Measurements from ENCODE around the gene PSMB3.
A peak's percentile ranks its signal among the peaks of the same experiment; 100 is the strongest.

The PSMB3 gene

DNA sequence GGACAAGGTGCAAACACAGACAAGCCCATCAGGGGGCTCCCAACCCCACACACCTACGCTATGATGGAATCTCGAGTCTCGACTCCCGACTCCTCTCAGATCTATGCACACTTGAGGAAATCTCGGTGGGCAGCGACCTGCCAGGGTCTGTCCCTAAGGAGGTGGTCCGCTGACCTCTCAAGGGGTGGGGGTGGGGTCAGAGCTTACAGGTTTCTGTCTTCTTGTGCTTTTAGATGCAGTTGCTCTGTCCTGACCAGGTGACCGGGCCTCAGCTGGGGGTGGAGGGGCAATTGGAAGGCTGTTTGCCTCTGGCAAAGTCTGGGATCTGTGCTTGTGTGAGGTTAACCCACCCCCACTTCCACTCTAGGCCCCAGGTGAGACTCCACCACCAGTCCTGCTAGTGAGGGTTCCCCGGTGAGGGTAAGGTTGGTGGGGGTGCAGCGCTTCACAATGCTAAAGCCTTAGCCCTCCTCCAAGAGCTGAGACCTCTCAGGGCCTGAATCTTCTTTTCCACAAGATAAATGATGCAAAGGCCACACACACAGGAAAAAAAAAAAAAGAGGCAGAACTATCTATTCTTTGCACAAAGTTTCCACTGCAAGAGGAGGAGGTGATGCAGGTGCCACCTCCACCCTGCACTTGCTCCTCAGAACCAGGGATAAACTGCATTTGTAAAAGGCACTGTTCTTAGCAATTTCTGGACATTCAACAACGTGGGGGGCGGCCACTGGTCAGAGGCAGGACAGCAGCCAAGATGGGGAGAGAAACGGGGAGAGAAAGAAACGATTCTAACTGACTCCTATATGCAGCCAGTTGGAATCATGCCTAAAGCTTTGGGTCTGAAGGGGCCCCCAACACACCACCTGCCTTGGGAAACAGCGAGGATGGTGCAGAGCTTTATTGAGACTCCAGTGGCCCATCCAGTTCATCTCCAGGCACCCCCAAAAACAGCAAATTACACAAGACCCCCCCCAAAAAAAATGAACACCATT is 18.3 kb upstream of the PSMB3 start:
- DNase-seq (ENCODE audit: low spot score): peak; percentile 35

DNA sequence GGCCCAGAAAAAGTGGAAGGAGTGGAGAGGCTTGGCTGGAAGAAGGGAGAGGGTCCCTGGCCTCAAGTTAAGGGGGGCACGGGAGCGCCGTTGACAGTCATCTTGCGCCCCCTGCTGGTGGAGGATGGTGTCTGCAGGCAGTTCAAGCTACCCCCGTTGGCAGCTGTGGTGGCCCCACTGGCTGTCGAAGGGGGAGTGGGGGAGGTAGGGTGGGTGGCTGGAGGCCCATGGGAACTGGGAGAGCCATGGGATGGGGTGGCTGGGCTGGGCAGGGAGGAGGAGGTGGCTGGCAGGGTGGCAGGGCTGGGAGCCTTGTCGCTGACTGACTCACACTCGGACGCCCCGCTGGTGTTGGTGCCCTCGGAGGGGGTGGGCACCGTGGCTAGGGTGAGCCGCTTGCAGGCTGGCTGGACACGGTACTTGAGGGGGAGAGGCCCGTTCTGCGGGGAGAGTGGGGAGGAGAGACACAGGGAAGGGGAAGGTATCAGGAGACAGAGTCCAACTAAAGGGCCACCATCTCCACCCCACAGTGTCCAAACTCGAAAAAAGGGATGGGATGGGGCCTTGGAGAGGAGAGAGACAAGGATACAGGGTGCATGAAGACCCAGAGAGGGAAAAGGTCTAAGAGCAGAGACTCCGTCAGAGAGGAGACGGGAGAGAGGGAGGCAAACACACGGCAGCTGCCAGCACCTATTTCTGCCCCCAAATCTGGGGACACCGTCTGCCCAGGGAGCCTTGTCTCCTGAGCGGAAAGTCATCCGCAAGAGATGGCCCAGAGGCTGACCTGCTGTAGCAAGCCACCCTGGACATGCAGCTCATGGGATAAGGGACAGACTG is 17.2 kb upstream of the PSMB3 start:
- DNase-seq (ENCODE audit: low spot score): peak; percentile 65

DNA sequence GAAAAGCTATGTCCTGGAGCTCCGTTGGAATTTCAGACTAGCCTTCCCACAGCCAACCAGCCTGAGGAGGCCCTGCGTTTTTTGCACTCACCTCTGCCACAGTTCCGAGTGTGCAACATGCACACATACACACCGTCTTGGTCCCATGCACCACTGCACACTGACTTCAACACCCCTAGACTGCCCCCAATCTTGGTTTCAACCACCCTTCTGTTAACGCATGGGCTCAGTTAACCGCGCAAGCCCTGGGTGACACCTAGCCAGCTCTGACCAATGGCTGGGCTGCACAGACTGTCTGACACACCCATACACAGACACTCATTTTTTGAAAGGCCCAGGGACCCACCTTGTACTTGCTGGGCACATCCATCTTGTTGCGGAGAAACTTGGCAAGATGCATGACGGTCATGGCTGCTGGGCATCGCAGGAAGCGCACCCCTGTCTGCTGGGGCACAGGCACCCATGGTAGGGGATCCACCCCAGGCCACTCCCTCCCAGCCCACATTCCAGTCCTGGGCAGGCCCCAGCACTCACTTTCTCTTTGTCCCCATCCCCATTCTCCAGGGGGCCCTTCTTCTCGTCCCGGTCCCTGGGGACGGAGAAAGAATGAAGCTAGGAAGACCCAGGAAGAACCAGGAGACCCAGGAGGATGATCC is 14.4 kb upstream of the PSMB3 start:
- DNase-seq (ENCODE audit: low spot score): no peak

DNA sequence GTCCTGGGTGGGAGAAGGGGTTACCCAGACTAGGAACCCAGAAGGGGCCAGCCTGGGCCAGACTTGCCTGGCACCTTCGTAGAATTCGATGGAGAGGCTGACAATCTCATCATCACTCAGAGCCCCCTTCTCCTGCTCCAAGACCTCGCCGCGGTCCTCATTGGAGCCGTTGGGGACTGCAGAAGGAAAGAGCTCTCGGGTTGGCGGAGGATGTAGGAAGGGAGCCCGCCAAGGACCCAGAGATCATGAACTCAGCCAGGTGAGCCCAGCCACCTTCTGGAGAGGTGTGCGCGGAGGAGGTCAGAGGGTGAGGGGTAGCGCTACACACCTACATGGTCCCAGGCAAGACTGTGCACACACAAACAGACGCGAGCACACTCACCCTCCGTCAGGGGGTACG is 13.9 kb upstream of the PSMB3 start:
- DNase-seq (ENCODE audit: low spot score): no peak

DNA sequence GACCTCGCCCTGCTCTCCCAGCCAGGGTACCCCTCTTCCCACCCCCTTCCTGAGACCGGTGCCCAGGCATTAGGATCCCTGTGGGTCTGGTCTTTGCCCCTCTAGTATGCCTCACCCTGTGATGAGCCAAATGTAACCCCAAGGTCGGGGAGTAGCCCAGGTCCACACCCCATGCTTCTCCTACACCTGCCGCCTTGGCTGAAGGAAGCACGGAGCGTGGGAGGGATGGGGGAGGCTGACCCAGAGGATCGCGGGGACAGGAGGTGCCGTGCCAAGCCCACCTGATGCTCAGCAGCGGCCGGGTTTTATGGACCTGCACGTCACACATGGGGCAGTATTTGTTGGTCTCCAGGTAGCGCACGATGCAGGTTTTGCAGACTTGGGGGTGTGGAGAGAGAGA is 13.2 kb upstream of the PSMB3 start:
- DNase-seq (ENCODE audit: low spot score): no peak

DNA sequence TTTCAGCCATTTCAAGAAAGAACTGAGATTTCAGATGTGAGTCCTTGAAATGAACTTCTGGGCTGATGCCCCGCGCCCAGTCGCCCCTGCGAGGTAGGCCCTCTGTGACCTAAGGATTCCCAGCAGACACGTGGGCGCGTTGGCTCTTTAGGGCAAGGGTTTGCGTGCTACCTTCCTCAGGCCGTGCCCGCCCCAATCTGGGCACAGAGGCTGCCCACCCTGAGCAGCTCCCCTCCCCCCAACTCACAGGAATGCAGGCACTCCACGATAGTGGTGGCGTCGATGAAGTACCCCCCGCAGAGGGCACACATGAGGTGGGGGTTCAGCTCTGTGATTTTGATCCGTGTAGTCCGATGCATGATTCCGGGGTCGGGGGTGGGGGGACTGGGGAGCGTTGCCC is 12.5 kb upstream of the PSMB3 start:
- no peak for DNase-seq (ENCODE audit: low spot score)

DNA sequence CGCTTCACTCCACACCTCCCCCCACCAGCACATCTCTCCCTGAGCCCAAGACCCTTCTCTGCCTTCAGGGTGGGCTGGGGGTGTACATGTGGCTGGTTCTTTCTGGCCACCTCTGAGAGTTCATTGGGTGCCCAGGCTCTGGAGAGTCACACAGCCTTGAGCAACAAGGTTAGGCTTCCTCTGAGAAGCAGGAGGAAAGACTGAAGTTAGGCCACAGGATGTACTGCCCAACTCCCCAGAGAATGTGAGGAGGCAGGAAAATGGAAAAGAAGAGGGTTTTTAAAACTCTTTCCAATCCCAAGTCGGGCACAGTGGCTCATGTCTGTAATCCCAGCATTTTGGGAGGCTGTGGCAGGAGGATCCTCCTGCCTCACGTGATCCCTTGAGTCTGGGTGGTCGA is 11.7 kb upstream of the PSMB3 start:
- DNase-seq (ENCODE audit: low spot score): no peak

DNA sequence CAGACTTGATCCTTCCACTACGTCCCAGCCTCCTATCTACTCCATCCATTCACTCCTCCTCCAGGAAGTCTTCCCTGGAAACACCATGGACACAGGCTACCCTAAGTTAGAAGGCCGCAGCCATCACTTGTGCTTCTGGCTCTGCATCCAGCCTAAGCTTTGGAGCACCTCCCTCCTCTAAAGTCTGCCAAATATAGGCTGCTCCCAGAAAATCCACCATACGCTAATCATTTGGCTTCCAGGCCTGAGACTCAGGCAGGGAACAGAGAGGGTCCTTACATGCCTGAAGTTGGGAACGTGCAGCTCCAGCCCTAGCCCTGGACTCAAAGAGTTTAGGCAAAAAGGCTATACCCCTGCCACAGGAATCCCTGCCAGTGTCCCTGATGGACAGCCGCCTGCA is 11.1 kb upstream of the PSMB3 start:
- no peak for DNase-seq (ENCODE audit: low spot score)

DNA sequence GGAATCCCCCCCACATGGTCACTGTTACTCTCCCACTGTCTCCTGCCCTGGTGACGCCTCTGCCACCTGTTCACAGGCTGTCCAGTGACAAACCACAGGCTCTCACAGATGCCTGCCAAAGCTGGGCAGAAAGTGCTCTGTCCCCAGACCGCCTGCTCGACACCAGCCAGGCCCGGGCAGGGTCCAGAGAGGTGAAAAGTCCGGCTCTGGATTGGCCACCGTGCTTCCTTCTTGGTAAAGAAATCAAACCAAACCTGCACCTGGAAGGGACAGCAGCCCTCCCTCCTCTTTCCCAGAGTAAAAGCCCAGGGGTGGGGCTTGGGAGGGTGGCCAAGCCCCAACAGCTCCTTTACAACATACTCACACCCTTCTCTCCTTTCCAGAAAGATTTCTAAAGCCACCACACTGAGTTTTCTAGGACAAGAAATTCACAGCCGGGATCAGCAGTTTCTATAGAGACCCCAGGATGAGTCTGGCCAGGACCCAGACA is 10.6 kb upstream of the PSMB3 start:
- no peak for DNase-seq (ENCODE audit: low spot score)

DNA sequence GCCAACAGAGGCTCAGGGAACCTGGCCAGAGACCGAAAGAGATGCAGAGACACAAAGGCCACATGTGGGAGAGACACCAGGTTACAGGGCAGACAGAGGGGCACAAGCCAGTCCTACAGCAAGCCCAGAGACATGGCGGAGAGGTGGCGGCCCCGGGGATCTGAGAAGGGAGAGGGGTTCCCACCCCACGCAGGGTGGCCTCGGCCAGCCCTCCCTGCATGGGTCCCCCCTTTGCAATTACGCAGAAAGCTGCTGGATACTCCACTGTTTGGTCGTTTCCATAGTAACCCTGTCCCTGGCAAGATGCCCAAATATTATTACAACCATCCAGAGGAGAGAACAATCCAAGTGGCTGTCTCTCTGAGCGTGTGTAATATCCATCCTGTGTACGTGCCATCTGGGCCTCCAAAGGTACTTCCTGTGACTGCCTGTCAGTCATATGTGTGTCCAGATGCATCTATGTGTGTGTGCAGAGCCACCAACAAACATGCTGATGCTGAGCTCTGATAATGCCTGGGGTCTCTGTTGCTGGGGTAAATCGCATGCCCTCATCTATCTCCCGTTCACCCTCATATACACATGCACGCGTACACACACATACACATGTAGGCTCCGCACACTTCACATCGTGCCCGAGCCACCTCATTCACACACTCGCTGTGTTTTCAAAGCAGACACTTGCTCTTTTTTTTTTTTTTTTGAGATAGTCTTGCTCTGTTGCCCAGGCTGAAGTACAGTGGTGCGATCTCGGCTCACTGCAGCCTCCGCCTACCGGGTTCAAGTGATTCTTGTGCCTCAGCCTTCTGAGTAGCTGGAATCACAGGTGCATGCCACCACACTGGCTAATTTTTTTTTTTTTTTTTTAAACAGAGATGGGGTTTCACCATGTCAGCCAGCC is 9.9 kb upstream of the PSMB3 start:
- no peak for DNase-seq (ENCODE audit: low spot score)

DNA sequence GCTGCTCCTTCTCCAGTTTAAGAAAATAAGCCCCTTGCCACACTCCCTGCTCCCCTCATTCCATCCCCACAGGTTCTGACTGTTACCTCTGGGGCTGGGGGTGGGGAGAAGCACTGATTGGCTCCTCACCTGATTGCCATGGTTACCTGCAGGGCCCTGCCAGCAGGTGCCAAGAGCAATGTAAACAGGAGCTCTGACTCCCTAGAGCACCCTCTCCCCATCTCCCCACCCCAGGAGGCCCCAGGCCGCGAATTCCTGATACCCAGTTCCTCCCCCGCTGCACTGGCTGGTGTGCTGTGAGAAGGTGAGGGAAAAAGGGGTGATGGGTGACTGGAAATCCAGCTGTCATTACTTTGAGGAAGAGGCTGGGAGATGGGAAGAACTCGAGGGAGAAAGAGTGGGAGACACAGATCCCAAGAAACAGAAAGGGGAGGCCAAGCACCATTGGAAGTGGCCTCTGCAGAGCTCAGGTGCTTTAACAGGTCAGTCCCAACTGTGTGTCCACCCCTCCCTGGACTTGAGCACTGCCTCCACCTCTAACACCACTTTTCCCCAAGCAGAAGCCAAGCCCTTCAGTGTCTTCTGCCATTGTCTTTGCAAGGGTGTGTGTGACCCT is 8.9 kb upstream of the PSMB3 start:
- DNase-seq (ENCODE audit: low spot score): no peak

DNA sequence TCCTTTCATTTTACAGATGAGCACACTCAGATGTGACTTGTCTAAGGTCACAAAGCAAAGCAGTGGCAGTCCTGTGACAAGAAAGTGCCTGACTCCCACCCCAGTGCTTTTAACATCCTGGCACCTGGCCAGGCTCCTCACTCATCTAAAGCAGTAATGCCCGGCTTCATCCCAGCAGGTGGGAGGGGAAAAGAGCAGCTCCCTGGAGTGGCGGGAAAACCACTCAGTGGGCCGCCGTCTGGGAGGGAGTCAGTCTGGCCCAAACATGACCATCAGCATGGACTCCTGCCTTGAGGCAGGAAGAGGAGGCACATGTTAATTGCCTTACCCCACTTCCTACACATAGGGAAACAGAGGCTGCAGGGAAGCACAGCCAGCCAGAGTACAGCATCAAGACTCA is 7.0 kb upstream of the PSMB3 start:
- DNase-seq (ENCODE audit: low spot score): no peak

DNA sequence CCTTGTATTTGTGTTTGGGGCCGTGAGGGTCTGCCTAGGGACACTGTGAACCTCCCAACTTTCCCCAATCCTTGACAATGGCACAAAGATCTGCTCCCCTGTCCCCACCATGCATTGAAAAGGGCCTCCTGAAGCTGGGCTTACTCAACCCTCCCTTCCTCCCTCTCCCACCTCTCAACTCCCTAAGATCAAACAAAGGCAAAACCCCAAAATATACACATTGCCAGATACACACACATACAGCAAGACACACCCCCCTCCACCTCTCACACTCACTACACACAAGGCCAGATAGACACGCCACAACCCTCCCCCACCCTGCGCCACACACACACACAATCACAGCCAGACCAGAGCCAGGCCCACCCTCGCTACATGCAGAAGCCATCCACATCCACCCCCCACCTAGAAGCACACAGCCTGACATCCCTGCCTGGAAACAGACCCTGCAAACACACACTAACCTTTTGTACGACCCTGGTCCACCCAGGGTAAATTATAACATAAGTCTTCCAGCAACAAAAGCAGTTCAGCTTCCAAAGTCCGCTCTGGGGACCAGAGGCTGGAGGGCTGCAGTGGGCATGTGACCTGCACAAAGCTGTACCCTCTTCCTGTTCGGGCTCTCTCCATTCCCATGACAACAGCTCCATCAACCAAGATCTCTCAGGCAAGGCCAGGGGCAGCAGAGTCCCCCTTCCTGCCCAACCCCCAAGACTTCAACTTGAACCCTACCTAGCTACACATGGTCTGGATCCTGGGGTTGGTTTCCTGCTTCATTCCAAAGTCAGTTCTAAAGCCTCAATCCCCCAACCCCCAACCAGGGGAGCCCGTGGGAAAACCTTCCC is 6.3 kb upstream of the PSMB3 start:
- DNase-seq (ENCODE audit: low spot score): no peak

DNA sequence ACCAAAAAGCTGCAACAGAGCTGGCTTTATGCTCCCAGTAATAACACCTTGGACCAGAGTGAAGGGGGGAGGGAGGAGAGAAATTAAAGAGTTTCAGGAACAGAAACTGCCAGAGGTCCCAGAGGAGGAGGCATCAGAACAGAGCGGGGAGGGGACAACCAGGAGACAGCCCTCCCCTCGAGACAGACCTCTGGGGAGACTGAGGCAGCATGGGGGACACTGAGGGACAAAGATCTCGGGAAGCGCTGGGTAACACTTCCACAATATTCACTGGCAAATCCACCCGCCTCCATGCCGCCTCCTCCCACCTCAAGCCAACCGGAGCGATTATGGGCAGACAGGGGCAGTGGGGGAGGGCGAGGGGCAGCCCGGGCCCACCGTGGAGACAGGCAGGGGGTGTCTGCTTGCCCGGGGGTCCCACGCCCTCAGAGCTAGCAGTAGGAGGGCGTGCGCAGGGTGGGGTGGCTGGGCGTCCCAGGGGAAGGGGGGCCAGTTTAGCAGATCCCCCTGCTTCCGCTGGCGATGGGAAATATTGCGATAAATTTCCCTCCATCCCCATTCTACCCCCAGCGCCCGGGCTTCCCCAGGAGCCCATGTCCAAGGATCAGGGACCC is 5.6 kb upstream of the PSMB3 start:
- no peak for DNase-seq (ENCODE audit: low spot score)

DNA sequence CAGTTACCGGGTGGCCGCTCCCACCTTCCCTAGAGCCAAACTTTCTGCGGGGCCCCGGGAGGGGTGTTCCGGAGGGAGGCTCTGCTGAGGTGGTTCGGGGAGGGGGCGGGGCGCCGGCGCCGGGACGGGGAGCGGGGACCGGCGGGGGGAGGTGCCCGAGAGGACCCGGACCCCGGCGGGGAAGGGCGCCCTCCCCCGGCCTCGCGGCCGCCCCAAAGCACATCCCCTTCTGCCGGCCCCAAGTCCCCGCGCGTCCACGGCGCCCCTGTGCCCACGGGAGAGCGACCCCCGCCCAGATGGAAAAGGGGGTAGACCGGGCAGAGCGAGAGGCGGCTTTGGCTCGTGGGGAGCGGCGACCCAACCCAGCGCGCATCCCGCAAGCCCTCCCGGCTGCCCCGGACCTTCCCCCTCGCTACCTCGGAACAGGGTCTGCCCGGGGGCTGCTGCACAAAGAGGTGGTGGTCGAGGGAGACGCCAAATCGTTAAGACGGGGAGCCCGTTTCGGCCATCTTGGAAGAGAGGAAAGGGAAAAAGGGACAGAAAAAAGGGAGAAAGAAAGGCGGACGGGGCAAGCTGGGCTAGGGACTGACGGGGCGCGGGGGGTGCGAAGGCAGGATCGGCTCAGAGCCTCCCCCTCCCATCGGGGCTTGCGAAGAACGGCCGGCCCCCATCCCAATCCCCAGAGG is 4.9 kb upstream of the PSMB3 start:
- no peak for DNase-seq (ENCODE audit: low spot score)

DNA sequence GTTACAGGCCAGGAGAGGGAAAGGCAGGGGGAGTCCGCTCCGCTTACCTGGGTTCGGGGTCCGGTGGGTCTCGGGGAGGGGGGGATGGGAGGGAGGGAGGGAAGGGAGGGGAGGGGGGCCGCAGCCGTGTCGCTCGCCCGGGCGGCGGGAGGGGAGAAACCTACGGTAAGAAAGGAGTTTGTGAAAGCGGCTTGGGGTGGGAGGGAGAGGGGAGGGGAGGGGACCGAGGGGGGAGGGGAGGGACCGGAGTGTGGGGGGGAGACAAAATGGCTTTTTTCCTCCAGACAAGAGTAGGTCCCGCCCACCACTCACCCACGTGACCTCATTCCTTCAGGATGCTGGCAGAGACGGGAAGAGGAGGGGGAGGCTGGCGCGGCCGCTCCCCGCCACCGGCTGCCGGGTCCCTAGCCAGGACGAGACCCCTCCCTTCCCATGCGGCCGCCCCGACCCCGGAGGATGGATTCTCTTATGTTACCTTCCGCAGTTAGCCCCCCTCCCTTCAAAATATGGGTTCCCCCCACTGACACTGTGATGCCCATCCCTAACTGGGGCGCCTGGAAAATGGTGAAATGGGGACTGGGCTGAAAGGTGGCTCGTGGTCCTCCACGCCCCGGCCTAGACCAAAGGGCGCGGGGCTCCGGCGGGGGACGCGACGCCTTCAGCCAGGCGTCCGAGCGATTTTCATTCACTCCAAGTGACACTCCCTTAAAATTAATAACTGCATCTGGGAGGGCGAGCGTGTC is 4.2 kb upstream of the PSMB3 start, which contains the start of gene PCGF2:
TSS of gene PCGF2 (minus strand) at position 188 of the 743 bp plus-strand sequence. CDS start 7,934 bp downstream, outside the sequence.
- no peak for DNase-seq (ENCODE audit: low spot score)

DNA sequence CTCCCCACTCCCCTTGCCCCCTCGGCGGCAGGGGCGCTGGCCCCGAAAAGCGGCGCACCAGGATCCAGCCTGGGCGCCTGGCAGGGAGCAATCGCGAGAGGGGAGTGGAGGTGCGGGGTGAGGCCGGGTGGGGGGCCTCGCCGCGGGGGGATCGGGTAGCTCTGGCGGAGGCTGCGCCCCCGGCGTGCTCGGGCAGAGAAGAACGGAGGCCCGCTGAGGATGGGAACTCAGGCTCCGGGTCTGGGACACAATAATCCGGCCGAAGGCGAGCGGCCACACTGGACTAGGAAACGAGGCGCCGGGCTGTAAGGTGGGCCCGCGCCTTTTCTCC is 3.7 kb upstream of the PSMB3 start:
- no peak for DNase-seq (ENCODE audit: low spot score)
